ENCODE measurements around the gene POLA2. TPM values are rescaled to one million over a fixed set of nuclear protein-coding genes. Genes with fewer than 3 reads are reported as not detected.
A peak's percentile ranks its signal among the peaks of the same experiment; 100 is the strongest.
"Not testable (repeated sequence)": the region's sequence is repeated elsewhere in the genome, so short reads cannot be mapped to it uniquely, and the experiment has no call there.

Gene POLA2
- total and polyA plus RNA-seq, 7 donors = 3.6 to 13.4 (median 4.9) TPM

DNA sequence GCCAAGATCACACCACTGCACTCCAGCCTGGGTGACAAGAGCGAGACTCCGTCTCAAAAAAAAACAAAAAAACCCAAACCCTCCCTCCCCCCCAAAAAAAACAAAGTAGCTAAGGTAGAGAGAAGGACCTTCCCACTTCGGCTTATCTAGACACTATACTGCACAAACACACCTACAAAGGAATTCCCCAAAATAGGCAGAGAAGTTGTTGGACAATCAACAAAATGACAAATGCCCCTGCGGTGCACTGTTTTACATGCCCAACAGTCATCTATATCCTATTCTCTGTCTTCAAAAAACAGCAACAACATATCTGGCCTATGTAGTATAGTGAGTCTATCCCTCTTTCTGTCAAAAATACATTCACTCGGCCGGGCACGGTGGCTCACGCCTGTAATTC, 65.3 kb downstream of the POLA2 start:
- DNase-seq = no peak
- no peak overlapping the region for H3K27ac ChIP-seq
- peaks cover 1 to 7% (median 3%) of the 10 kb centered on the region in 4 donors for H3K36me3 ChIP-seq
- intact Hi-C loops (cut with DNase I) = no loop called here
- H3K4me3 ChIP-seq = no peak overlapping the region
- no peaks in the 10 kb centered on the region for H3K27me3 ChIP-seq
- peaks cover 0 to 15% (median 8%) of the 10 kb centered on the region in 4 donors for H3K4me1 ChIP-seq
- TF ChIP-seq POLR2AphosphoS5 (IDR thresholded peaks at IDR 0.05) = peak in 1 of 4 donors; percentile 12
- no peak for TF ChIP-seq POLR2A (IDR thresholded peaks at IDR 0.05)
- no peak for TF ChIP-seq EP300 (IDR thresholded peaks at IDR 0.05)
- TF ChIP-seq CTCF (IDR thresholded peaks at IDR 0.05) = no peak
- 34 to 75% methylated on average over 8 of the region's 8 CpGs for WGBS, 2 donors
- H3K9me3 ChIP-seq = no peaks in the 10 kb centered on the region

- WGBS, 2 donors = 49 to 59% methylated on average over 2 of the region's 2 CpGs
- peak overlapping the region in 1 of 4 donors; percentile 2 for H3K27ac ChIP-seq
- H3K4me1 ChIP-seq = peaks cover 0 to 13% (median 5%) of the 10 kb centered on the region in 4 donors
- no peak overlapping the region for H3K4me3 ChIP-seq
- H3K36me3 ChIP-seq = no peaks in the 10 kb centered on the region
- TF ChIP-seq POLR2A (IDR thresholded peaks at IDR 0.05) = no peak
- intact Hi-C loops (cut with DNase I) = no loop called here
- H3K9me3 ChIP-seq = no peaks in the 10 kb centered on the region
- no peak for DNase-seq
- no peaks in the 10 kb centered on the region for H3K27me3 ChIP-seq
These were observed 67.7 kb downstream of the POLA2 start for GRCh38 chr11:65329478-65329877.

DNA sequence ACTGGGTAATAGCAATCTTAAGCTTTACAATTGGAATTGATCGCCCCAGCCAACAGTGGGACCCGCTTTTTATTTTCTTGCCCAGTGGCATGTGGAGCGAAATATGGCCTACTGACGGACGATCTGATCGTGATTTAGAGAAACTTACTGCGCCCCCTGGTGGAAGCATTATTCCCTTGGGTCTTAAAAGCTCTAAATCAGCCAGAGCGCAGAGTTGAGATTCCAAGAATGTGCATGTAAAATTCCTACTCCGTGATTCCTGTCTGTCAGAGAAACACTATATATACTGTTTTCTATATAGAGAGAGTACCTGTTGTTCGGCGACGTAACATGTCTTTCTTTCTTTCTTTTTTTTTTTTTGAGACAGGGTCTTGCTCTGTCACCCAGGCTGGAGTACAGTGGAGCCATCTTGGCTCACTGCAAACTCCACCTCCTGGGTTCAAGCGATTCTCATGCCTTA, 68.2 kb downstream of the POLA2 start:
- peaks cover 0 to 18% (median 10%) of the 10 kb centered on the region in 4 donors for H3K4me1 ChIP-seq
- no peaks in the 10 kb centered on the region for H3K36me3 ChIP-seq
- no peak for TF ChIP-seq EP300 (IDR thresholded peaks at IDR 0.05)
- TF ChIP-seq CTCF (IDR thresholded peaks at IDR 0.05) = peak; percentile 65 to 87 (median 76)
- TF ChIP-seq POLR2A (IDR thresholded peaks at IDR 0.05) = no peak
- peak in 1 of 4 donors; percentile 35 for TF ChIP-seq POLR2AphosphoS5 (IDR thresholded peaks at IDR 0.05)
- H3K9me3 ChIP-seq = no peaks in the 10 kb centered on the region
- no peak overlapping the region for H3K4me3 ChIP-seq
- WGBS, 2 donors = 7 to 11% methylated on average over 13 of the region's 13 CpGs
- no peaks in the 10 kb centered on the region for H3K27me3 ChIP-seq
- intact Hi-C loops (cut with DNase I) = loop anchor here (1.0 to 2.0 kb wide), 2 partner anchors 55 to 103 kb away; no protein-coding TSS in a partner anchor
- peak; percentile 95 for DNase-seq
- peak overlapping the region in 1 of 4 donors; percentile 2 for H3K27ac ChIP-seq

DNA sequence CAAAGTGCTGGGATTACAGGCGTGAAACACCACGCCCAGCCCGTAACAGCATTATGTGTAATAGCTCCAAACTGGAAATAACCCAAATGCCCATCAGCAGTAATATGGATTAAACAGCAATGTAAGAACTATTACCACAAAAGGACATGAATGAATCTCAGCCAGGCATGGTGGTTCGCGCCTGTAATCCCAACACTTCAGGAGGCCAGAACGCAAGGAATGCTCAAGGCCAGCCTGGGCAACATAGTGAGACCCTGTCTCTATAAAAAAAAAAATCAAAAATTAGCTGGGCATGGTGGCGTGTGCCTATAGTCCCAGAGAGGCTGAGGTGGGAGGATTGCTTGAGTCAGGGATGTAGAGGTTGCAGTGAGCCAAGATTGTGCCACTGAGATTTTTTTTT, 68.8 kb downstream of the POLA2 start:
- DNase-seq = no peak
- intact Hi-C loops (cut with DNase I) = loop anchor here (1.0 to 2.0 kb wide), 2 partner anchors 55 to 104 kb away; no protein-coding TSS in a partner anchor

GRCh38 chr11:65332591-65332990, 70.8 kb downstream of the POLA2 start:
- intact Hi-C loops (cut with DNase I); H3K27me3 ChIP-seq; H3K4me3 ChIP-seq; H3K27ac ChIP-seq; DNase-seq; H3K36me3 ChIP-seq; H3K9me3 ChIP-seq: not testable (repeated sequence)
- peaks cover 0 to 27% (median 25%) of the 10 kb centered on the region in 4 donors for H3K4me1 ChIP-seq
- WGBS, 2 donors = 91 to 97% methylated on average over 9 of the region's 9 CpGs

More for the DNA sequence above, 68.8 kb downstream of the POLA2 start:
- Histone ChIP-seq H3K36me3 (no peaks in the 10 kb centered on the region), H3K27me3 (no peaks in the 10 kb centered on the region), H3K4me1 (peaks cover 0 to 23% (median 15%) of the 10 kb centered on the region in 4 donors), H3K9me3 (no peaks in the 10 kb centered on the region), H3K4me3 (no peak overlapping the region), H3K27ac (no peak overlapping the region)
- TF ChIP-seq POLR2AphosphoS5 (IDR thresholded peaks at IDR 0.05) = no peak
- TF ChIP-seq EP300 (IDR thresholded peaks at IDR 0.05) = no peak
- no peak for TF ChIP-seq CTCF (IDR thresholded peaks at IDR 0.05)
- no peak for TF ChIP-seq POLR2A (IDR thresholded peaks at IDR 0.05)
- 62 to 79% methylated on average over 7 of the region's 7 CpGs for WGBS, 2 donors

All from sigmoid colon (tissue), 7 donors.